Choroid plexus epithelial cell (primary cell): Measurements from ENCODE around the gene ATF6.

ENCODE experiments used
- DNase-seq: peaks from one replicate; pipeline ENCODE4 v3.0.0-alpha.2; 2010; ENCODE audit warnings: low read depth
- H3K4me3 ChIP-seq: 2 replicates; pipeline ENCODE4 v1.5.1; 2011; ENCODE audit warnings: low read depth, mild to moderate bottlenecking, control low read depth, low read length, moderate library complexity
- CTCF ChIP-seq: conservative IDR thresholded peaks from 2 replicates; pipeline ENCODE4 v1.5.1; 2011; ENCODE audit warnings: low read depth, mild to moderate bottlenecking, control low read depth, inconsistent platforms, low read length, moderate library complexity

ATF6 gene

GRCh38 chr1:162009501-162010174 lies 243.5 kb downstream of the ATF6 start:
- H3K4me3 ChIP-seq: no peak overlapping the region
- no peak for TF ChIP-seq CTCF

GRCh38 chr1:162010175-162010506 lies 244.0 kb downstream of the ATF6 start:
- TF ChIP-seq CTCF: no peak
- H3K4me3 ChIP-seq: no peak overlapping the region
- DNase-seq: no peak

More at GRCh38 chr1:162009501-162010174, 243.5 kb downstream of the ATF6 start:
- DNase-seq: no peak

GRCh38 chr1:162011337-162012012 lies 245.4 kb downstream of the ATF6 start:
- TF ChIP-seq CTCF: no peak
- no peak overlapping the region for H3K4me3 ChIP-seq
- no peak for DNase-seq

GRCh38 chr1:162013289-162013688 lies 247.2 kb downstream of the ATF6 start:
- DNase-seq: no peak
- no peak overlapping the region for H3K4me3 ChIP-seq
- TF ChIP-seq CTCF: no peak
